AG04449 (cell line): ENCODE results near the gene ARHGAP18.

ENCODE experiments used
- CTCF ChIA-PET: fragments of 350-600 bp; formaldehyde crosslinking; extraction: SDS; loops from one replicate; lab custom pipeline; 2021; ENCODE audit warnings: antibody characterized with exemption; lab: Yijun Ruan, JAX
- POLR2A ChIA-PET: fragments of 400-600, 350-600 bp; formaldehyde crosslinking; extraction: SDS; loops from one replicate; lab custom pipeline; 2020; ENCODE audit warnings: antibody characterized with exemption, inconsistent platforms; lab: Yijun Ruan, JAX
- DNase-seq: peaks from one replicate; pipeline ENCODE4 v3.0.0-alpha.2; 2010; ENCODE audit warnings: low read depth, low spot score
- H3K4me3 ChIP-seq: 2 replicates; pipeline ENCODE4 v1.5.1; 2011; ENCODE audit warnings: low read depth, mild to moderate bottlenecking, control low read depth, low read length
- TF ChIP-seq, protein P1 (sequence below): IDR thresholded peaks from one replicate; pipeline ENCODE4 v1.5.1; 2011; ENCODE audit warnings: mild to moderate bottlenecking, moderate library complexity, low read length, control low read depth, inconsistent platforms; ENCODE audit not compliant: insufficient read depth; ENCODE audit errors: missing control alignments

ARHGAP18 gene

DNA sequence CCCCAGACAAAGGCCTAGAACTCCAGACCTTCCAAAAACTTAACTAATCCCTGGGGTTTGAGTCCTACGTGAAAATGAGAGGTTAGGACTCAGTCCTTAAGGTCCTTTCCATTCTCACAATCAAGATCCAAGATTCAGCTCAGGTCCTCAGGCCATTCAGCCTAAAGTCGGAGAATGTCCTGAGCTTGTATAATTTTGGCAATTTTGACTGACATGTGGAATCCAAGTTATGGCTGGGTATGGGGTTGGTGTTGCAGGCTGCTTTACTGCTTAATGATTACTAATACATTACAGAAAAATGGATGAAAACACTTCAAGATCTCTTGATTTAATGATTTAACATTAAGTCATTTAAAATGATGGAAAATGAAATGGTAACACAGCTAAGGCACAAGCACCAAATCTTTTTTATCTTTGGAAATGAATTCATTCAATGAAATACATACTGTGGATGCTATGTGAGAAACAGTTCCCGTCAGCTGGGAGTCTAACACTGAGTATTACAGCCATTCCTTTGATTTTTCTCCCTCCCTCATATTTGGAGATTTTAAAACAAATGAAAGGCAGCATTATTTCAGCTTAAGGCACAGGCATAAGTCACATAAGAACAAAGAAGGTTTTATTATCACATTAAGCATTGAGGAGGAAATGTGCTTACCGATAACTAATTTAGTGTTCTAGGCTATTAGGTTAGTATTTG, 1.3 kb downstream of the ARHGAP18 start:
- CTCF ChIA-PET: interaction anchor here (0.7 to 2.7 kb wide), 3 partner anchors 36 to 209 kb away, joined by 3 to 12 read pairs (median 4); no protein-coding TSS in a partner anchor
- DNase-seq: no peak
- H3K4me3 ChIP-seq: peak overlapping the region; percentile 86
- TF ChIP-seq, protein P1, sequence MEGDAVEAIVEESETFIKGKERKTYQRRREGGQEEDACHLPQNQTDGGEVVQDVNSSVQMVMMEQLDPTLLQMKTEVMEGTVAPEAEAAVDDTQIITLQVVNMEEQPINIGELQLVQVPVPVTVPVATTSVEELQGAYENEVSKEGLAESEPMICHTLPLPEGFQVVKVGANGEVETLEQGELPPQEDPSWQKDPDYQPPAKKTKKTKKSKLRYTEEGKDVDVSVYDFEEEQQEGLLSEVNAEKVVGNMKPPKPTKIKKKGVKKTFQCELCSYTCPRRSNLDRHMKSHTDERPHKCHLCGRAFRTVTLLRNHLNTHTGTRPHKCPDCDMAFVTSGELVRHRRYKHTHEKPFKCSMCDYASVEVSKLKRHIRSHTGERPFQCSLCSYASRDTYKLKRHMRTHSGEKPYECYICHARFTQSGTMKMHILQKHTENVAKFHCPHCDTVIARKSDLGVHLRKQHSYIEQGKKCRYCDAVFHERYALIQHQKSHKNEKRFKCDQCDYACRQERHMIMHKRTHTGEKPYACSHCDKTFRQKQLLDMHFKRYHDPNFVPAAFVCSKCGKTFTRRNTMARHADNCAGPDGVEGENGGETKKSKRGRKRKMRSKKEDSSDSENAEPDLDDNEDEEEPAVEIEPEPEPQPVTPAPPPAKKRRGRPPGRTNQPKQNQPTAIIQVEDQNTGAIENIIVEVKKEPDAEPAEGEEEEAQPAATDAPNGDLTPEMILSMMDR: no peak
- POLR2A ChIA-PET: no interaction called here

DNA sequence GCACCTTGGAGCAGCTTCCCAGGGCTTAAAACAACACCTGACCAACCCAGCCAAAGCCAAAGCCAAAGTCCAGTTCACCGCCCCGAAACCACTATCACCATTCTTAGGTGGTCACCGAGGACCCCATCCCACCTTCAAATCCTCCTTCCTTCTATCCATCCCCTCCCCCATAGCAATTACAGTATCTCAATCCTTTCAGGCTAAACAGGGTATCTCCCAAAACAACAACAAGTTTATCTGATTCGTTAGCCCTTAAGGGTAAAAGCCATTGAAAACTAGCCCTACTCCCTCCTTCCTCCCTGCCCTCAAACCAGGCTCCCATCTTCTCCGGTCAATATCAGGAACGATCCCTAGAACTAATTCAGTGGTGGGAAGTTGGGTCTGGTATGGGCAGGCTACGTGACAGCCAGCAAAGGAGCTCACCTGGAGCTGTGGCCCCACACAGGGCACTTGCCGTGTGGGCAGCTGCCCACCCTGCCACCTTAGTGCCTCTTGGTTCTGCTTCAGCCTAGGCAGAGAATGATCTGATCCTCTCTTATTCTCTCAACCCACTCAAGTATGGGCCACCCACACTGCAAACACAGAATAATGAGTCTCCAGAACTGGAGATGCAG, 2.0 kb downstream of the ARHGAP18 start:
- TF ChIP-seq, protein P1: no peak
- ChIA-PET POLR2A (no interaction called here), CTCF (no interaction called here)
- peak overlapping the region; percentile 86 for H3K4me3 ChIP-seq
- DNase-seq: no peak

DNA sequence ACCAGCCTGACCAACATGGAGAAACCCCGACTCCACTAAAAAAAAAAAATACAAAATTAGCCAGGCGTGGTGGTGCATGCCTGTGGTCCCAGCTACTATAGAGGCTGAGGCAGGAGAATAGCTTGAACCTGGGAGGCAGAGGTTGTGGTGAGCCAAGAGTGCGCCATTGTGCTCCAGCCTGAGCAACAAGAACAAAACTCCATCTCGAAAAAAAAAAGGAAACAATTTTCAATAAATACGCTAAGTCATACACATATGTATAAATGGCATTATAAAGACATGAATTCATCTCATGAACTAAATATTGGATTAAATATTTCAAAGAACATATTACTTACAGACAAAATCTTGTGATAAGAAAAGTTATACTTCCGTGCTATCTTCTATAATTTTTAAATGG, 2.9 kb downstream of the ARHGAP18 start:
- TF ChIP-seq, protein P1: no peak
- H3K4me3 ChIP-seq: no peak overlapping the region
- ChIA-PET POLR2A (no interaction called here), CTCF (no interaction called here)
- no peak for DNase-seq

DNA sequence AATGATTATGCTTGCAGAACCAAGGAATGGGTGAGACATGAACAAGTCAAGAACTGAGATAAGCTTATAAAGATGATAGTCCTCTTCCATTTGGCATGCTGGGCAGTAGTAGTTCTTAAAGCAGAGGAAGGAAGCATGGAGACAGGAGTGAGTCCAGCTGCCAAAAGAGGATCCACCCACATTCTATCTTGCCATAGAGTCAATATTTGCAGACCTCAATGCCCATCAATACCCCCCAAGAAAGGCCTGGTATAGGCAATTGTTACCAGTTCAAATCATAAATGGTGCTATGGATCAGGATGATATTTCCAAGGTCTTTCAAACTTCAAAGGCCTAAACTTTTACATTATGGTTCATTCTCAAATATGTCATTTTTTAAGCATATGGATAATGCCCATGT, 4.8 kb downstream of the ARHGAP18 start:
- TF ChIP-seq, protein P1: no peak
- CTCF ChIA-PET: interaction anchor here (1.1 kb wide), 1 partner anchor 15 kb away, joined by 3 read pairs; no protein-coding TSS in a partner anchor

DNA sequence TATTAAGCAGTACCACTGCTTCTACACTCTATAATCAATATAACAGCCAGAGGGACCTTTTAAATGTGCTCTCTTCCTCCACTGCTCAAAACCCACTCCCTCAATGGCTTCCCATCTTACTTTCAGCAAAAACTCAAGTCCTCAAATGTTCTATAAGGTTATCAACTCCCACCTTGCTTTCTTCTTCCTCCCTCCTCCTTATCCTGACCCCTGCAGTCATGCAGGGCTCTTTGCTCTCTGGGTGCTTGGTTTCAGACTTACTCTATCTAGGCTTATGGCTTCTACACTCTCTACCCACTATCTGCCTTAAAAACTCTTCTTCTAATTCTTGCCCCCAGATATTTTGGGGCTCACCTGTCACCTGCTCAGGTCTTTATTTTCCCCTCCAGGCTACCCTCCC, 5.3 kb downstream of the ARHGAP18 start:
- ChIA-PET POLR2A (no interaction called here), CTCF (interaction anchor here (1.1 to 1.4 kb wide), 2 partner anchors 15 to 71 kb away, joined by 3 to 5 read pairs; no protein-coding TSS in a partner anchor)
- no peak overlapping the region for H3K4me3 ChIP-seq
- DNase-seq: no peak
- TF ChIP-seq, protein P1: no peak

More for the DNA sequence above, 4.8 kb downstream of the ARHGAP18 start:
- POLR2A ChIA-PET: no interaction called here
- no peak for DNase-seq
- no peak overlapping the region for H3K4me3 ChIP-seq
